ENCODE results near the gene MOB3A.

GRCh38 chr19:2042485-2043250 lies 53.5 kb downstream of the MOB3A start:
- TF ChIP-seq CTCF (IDR thresholded peaks at IDR 0.05) (no peak), ZFX (IDR thresholded peaks at IDR 0.05; ENCODE audit: borderline replicate concordance) (no peak)

All from 22Rv1 (cell line).